ENCODE measurements around the gene C1orf50. TPM values are rescaled to one million over a fixed set of nuclear protein-coding genes. Genes with fewer than 3 reads are reported as not detected.
A peak's percentile ranks its signal among the peaks of the same experiment; 100 is the strongest.

Gene C1orf50
- total RNA-seq, 1 experiment from 2014 or later = 3.8 TPM

DNA sequence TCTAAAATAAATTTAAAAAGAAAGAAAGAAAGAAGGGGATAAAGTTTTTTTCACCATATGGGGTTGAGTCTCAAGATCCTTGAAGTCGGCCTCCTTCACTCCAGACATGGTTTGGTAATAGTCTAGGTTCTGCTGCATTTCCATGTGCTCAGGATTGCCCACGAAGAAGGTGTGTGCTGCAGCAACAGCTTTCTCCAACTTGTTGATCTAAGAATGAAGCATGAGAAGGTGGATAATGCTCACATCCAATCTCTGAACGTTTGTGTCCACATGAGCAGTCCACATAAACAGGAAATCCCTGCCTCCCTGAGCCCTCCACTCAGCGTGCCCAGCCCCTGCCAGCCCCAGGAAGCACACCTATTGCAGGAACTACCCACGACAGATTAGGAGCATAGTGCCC lies 4.8 kb upstream of the C1orf50 start:
- Histone ChIP-seq H3K4me3 (no peak overlapping the region), H3K9me3 (replicated peaks) (no peaks in the 10 kb centered on the region), H3K27me3 (no peaks in the 10 kb centered on the region), H3K36me3 (peaks cover 11% of the 10 kb centered on the region; the same call in 1 of the 2 replicates), H3K27ac (no peak overlapping the region), H3K4me1 (peaks cover 4% of the 10 kb centered on the region; the same call in 1 of the 2 replicates)
- no peak for DNase-seq

DNA sequence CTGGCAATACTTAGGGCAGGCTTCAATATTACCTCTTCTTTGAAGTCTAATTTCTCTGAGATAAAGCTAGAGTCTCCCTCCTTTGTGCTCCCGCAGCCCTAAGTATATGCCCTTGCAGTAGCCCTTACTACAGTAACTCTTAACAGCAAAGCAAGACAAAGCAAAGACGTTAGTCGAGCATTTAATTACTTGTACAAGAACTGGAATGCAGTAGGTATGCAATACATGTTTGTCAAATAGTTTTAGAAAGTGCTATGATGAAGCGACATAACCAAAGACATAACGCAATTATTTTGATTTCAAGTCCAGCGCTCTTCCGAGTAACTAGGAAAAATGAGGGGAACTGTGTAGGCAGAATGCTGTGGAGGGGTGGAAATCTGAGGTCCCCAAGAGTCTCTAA lies 1.8 kb upstream of the C1orf50 start:
- Histone ChIP-seq H3K36me3 (peaks cover 6% of the 10 kb centered on the region; the same call in 1 of the 2 replicates), H3K27ac (no peak overlapping the region), H3K4me1 (peaks cover 10% of the 10 kb centered on the region), H3K4me3 (peak overlapping the region; percentile 84), H3K27me3 (no peaks in the 10 kb centered on the region), H3K9me3 (replicated peaks) (no peaks in the 10 kb centered on the region)
- DNase-seq = no peak

DNA sequence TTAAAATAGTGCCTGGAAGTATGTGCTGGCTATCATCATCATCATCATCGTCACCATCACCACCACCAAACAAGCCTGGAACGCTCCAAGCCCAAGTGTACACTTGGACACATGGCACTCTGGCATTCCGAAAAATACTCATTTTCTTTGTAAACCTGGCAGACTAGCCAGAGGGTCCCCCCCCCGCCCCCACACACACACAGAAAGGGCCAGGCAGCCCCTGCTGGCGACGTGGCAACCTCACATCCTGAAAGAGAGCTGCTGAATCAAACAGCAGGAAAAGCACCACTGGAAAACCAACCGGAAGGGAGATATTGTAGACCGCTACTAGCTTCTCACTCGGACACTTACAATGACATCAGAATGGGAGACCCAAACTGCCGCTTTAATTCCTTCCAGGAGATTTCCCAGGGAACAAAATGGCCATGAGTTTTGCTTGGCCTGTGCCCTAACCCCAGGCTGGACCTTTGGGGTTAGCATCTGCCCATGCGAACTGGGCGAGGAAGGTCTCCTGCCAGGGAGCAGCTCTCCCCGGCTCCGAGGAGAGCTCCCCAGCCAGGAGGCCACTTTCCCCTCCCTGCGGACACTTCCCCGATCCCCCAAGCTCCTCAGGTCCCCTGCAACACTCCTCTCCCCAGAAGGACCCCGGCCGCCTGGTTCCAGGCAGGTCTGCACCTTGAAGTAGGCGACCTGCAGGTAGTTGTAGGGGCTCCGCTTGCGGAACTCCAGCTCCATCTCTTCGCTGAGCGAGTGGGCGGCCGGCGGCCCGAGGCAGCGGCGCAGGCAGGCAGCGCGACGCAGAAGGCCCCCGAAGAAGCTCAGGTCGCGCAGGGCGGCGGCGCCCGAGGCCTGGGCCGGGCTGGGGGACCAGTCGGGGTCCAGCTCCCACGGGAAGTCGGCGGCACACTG lies 963 bp upstream of the C1orf50 start:
- Histone ChIP-seq H3K27ac (peak overlapping the region; percentile 7; the same call in 1 of the 2 replicates), H3K36me3 (0 out of 2 replicates have a peak, but pooled peaks cover 6% of the 10 kb centered on the region), H3K27me3 (no peaks in the 10 kb centered on the region), H3K4me3 (peak overlapping the region; percentile 84), H3K9me3 (replicated peaks) (no peaks in the 10 kb centered on the region), H3K4me1 (peaks cover 10% of the 10 kb centered on the region)
- peak; percentile 76 to 85 for DNase-seq

DNA sequence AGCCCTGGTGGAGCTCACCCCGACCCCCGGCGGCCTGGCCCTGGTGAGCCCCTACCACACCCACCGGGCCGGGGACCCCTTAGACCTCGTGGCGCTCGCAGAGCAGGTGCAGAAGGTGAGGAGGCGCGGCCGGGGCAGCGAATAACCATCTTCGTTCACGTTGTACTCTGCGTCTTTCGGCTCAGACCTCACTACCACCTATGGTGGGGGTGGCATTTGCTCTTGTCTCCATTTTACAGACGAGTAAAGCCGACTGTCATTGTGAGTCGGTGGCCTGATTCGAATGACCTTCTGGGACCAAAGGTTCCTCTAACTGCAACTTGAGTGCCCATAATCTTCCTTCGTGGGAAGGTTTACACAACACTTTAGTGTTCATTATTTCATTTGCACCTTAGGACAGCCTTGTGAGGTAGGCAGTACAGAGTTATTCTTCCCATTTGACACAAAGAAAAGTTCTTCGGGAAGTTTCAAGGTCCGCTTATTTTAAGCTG lies 506 bp downstream of the C1orf50 start:
- Histone ChIP-seq H3K27ac (peak overlapping the region; percentile 42), H3K9me3 (replicated peaks) (no peaks in the 10 kb centered on the region), H3K27me3 (no peaks in the 10 kb centered on the region), H3K4me1 (peaks cover 10% of the 10 kb centered on the region), H3K4me3 (peak overlapping the region; percentile 84), H3K36me3 (no peaks in the 10 kb centered on the region)
- DNase-seq = no peak

DNA sequence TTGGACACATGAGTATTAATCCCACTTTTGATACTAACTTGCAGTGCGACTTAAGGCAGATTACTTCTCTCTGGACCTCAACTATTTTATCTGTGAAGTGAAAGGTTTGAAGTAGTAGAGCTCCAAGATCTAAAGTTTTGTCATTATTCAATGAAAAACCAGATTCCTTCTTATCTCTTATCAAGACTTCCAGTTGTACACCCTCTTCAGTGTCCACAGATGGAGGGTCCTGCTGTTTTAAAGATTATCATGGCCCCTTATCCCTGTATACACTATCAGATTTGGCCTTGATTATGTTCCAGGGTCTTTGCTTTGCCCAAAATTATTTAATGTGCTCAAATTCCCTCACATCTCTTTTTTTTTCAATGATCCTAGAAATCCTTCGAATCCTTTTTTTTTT lies 1.1 kb downstream of the C1orf50 start:
- no peaks in the 10 kb centered on the region for H3K9me3 ChIP-seq (replicated peaks)
- no peak for DNase-seq
- H3K36me3 ChIP-seq = no peaks in the 10 kb centered on the region
- no peak overlapping the region for H3K27ac ChIP-seq
- no peaks in the 10 kb centered on the region for H3K27me3 ChIP-seq
- H3K4me1 ChIP-seq = peaks cover 10% of the 10 kb centered on the region
- H3K4me3 ChIP-seq = peak overlapping the region; percentile 84

DNA sequence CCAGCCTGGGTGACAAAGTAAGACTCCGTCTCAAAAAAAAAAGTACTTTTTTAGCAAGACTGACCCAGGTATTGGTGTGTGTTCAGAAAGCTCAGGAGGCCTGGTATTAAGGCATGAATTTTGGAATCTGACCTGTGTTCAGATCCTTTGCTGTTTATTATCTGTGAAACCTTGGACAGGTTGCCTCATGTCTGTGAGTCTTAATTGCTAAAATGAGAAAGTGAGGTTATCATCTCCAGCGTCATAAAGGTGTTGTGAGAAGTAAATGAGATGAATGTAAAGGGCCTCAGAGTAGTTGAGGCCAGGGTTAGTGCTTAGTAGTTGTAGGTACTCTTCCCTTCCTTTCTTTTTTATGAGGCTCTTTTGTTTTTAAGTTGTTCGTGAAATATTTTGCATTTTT lies 2.8 kb downstream of the C1orf50 start:
- Histone ChIP-seq H3K27ac (no peak overlapping the region), H3K4me1 (peaks cover 10% of the 10 kb centered on the region), H3K27me3 (no peaks in the 10 kb centered on the region), H3K4me3 (no peak overlapping the region), H3K9me3 (replicated peaks) (no peaks in the 10 kb centered on the region), H3K36me3 (peaks cover 10% of the 10 kb centered on the region)
- DNase-seq = no peak

DNA sequence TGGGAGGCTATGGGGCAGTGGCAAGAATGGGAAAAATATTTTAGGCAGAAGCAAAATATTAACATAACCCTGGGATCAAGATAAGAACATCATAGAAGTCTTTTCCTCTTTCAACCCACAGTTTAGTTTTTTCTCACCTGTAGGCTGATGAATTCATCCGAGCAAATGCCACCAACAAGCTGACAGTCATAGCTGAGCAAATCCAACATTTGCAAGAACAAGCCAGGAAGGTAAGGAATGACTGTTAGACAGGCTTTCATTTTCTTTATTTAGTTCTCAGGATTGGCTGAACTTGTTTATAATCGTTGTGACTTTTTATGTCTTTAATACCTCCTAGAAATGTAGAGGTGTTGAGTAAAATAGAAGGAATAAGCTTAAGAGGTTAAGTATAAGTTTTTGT lies 6.4 kb downstream of the C1orf50 start:
- Histone ChIP-seq H3K27me3 (no peaks in the 10 kb centered on the region), H3K4me3 (no peak overlapping the region), H3K9me3 (replicated peaks) (no peaks in the 10 kb centered on the region), H3K27ac (no peak overlapping the region), H3K4me1 (no peaks in the 10 kb centered on the region; the same call in 1 of the 2 replicates), H3K36me3 (peaks cover 26% of the 10 kb centered on the region)
- DNase-seq = no peak

DNA sequence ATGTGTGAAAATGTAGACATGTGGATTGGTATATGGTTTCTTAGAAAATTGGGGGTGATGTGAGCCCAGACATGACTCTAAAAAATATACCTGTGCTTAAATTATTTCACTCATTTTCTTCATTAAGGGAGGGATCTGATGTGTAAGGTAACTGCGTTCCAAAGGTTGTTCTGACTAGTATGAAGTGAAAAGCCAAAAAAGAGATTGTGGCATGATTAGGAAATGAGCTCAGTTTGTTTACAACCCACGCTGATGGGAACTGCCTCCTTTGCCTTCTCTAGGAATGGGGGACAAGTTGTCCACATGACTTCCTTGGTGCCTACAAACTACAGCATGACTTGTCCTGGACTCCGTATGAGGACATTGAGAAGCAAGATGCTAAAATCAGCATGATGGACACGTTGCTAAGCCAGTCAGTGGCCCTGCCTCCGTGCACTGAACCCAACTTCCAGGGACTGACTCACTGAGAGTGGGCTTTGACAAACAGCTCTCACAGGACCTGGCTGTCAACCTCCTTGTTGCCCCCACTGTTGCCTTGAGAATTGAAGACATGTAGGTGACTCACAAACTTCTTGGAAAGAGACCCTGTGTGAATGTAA lies 8.0 kb downstream of the C1orf50 start:
- no peaks in the 10 kb centered on the region for H3K4me1 ChIP-seq
- H3K9me3 ChIP-seq (replicated peaks) = no peaks in the 10 kb centered on the region
- H3K36me3 ChIP-seq = peaks cover 30% of the 10 kb centered on the region
- DNase-seq = no peak
- H3K4me3 ChIP-seq = no peak overlapping the region
- no peak overlapping the region for H3K27ac ChIP-seq
- H3K27me3 ChIP-seq = no peaks in the 10 kb centered on the region

DNA sequence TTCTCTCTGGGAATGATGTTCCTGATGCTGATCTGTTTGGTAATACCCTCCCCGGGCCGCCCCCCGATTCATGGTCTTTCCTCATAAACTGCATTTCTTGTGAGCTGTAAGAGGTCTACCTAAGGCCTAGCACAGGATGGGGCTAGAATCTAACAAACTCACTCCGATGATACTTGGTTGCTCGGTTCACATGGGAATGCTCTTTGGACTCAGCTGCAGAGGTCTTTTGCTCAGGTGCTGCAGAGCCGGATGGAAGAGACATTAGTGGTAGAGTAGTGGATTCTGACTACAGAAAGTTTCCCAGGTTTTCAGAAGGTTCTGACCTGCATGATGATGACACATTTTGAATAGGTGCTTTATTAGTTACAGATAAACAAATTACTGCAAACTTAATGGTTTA lies 9.5 kb downstream of the C1orf50 start:
- no peaks in the 10 kb centered on the region for H3K4me1 ChIP-seq
- H3K4me3 ChIP-seq = no peak overlapping the region
- H3K27me3 ChIP-seq = no peaks in the 10 kb centered on the region
- no peak overlapping the region for H3K27ac ChIP-seq
- peaks cover 30% of the 10 kb centered on the region for H3K36me3 ChIP-seq
- H3K9me3 ChIP-seq (replicated peaks) = no peaks in the 10 kb centered on the region
- DNase-seq = no peak

DNA sequence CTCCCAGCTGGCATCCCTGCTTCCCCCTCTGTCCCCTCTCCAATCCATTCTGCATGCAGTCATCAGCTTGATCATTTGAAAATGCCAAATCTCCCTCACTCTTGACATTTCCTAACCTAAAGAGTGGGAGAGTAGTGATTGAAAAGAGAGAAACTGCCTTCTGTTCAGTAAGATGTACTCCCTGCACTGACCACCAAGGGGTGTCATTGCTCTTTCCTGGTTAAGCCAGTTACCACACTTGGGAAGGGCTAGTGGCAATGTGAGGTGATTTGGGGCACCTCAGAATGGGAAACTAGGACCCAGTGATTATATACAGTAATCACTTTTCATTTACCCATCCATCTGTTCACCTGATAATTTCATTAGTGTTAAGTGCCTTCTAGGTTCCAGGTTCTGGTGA lies 10.8 kb downstream of the C1orf50 start:
- Histone ChIP-seq H3K27me3 (no peaks in the 10 kb centered on the region), H3K4me1 (no peaks in the 10 kb centered on the region), H3K4me3 (no peak overlapping the region), H3K9me3 (replicated peaks) (no peaks in the 10 kb centered on the region), H3K36me3 (peaks cover 33% of the 10 kb centered on the region), H3K27ac (no peak overlapping the region)
- DNase-seq = peak; percentile 53 to 74

DNA sequence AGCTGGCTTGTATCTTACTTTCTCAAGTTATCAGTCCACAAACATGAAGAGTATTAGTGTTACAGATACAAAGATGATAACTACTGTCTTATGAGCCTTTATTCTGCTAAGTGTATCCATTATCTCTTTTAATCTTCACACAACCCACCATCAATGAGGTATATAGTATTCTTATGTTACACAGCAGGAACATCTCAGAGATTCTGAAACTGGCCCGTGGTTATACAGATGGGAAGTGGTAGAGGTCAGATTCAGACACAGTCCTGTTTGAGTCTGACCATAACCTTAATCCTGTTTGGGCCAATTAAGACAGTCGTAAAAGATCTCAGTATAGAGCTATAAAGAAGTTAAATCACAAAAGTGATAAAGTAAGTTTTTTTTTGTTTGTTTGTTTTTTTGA lies 12.7 kb downstream of the C1orf50 start:
- H3K9me3 ChIP-seq (replicated peaks) = no peaks in the 10 kb centered on the region
- peaks cover 26% of the 10 kb centered on the region for H3K36me3 ChIP-seq
- H3K4me1 ChIP-seq = no peaks in the 10 kb centered on the region
- no peak overlapping the region for H3K27ac ChIP-seq
- no peak overlapping the region for H3K4me3 ChIP-seq
- no peak for DNase-seq
- no peaks in the 10 kb centered on the region for H3K27me3 ChIP-seq

DNA sequence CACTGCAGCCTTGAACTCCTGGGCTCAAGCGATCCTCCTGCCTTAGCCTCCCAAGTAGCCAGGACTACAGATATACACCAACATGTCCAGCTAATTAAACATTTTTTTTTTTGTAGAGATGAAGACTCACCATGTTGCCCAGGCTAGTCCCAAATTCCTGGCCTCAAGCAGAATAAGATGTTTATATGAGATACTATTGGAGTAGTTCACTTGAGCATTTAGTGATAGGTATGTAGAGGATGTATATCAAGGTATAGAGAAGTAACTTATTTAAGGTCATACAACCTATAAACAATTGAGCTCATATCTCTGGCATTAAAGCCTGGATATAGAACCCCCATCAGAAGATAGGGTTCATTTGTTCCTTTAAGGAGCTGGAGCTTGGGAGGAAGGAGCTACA lies 13.1 kb downstream of the C1orf50 start:
- Histone ChIP-seq H3K9me3 (replicated peaks) (no peaks in the 10 kb centered on the region), H3K27me3 (no peaks in the 10 kb centered on the region), H3K27ac (no peak overlapping the region), H3K4me1 (no peaks in the 10 kb centered on the region), H3K4me3 (no peak overlapping the region), H3K36me3 (peaks cover 22% of the 10 kb centered on the region)
- no peak for DNase-seq

DNA sequence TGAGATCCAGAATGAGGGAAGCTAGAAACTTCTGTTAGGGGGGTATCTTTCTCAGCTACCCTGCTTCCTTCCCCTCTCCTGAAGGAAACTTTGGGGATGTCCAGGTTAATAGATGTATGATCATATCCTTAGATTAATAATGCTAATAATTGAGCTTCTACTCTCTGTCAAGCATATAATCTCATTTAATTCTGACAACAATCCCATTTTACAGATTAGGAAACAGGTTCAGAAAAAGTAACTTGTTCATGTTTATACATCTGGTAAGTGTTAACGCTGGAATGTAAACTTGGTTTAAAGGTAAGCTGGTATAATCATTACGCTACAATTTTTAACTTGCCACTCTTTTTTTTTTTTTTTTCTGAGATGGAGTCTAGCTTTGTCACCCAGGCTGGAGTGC lies 16.0 kb downstream of the C1orf50 start:
- Histone ChIP-seq H3K4me3 (no peak overlapping the region), H3K27ac (no peak overlapping the region), H3K9me3 (replicated peaks) (no peaks in the 10 kb centered on the region), H3K27me3 (no peaks in the 10 kb centered on the region), H3K36me3 (peaks cover 11% of the 10 kb centered on the region), H3K4me1 (no peaks in the 10 kb centered on the region)
- DNase-seq = no peak

DNA sequence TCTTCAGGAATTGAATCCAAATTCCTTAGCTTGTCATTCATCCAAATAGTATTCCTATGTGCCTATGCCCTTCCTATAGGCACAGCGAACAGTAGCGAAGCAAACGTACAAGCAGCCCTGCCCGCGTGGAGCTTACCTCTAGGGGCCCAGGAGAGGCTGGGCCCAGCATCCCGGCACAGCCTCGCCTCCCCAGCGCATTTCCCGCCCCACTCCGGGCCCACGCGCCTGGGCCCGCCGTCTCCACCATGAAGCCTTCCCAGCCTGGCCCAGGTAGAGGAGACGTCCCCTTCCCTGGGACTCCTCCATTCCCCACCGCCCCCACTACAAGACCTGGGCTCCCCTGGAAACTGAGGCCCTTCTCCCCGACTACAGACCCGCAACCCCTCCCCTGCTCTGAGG lies 17.5 kb downstream of the C1orf50 start:
- H3K27ac ChIP-seq = no peak overlapping the region
- no peak overlapping the region for H3K4me3 ChIP-seq
- H3K9me3 ChIP-seq (replicated peaks) = no peaks in the 10 kb centered on the region
- H3K36me3 ChIP-seq = peaks cover 9% of the 10 kb centered on the region
- H3K4me1 ChIP-seq = no peaks in the 10 kb centered on the region
- H3K27me3 ChIP-seq = no peaks in the 10 kb centered on the region
- no peak for DNase-seq

DNA sequence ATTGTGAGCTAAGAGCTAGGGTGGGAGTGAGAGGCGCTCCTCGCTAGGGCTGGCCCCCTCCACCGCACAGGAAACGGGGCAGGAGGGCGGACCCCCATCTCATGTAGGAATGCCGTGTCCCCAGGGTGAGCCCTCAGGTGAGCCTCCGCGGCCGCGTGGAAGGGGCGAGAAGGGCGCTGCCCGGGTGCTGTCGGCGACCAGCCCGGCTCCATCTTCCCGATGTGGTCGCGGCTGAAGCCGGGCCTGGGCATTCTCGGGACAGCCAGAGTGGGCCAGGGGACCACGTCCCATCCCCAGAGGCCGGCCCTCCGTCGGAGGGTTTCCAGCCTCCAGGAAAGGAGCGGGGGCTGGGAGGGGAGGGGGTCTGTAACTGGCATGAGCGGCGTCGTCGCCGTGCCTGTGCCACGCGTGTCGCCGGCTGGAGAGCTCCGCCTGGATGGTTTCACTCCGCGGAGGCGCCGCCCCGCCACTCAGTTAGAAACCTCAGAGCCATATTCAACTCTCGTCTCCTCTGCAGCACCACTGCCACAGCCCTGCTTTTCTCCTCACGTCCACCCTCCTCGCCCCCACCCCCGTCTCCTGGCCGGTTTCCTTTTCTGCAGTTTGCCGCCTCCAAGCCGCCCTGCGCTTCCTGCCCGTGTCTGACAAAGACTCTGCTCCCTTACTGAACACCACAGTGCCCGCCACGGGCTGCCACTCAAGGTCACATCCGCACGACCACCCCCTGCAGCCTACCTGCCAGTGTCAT lies 18.1 kb downstream of the C1orf50 start, which contains the start of gene TMEM269:
TMEM269 (plus strand) TSS at position 46 of the 748 bp plus-strand sequence. CDS start 4,903 bp downstream, outside the sequence.
- no peaks in the 10 kb centered on the region for H3K4me1 ChIP-seq
- no peak within 1 kb of the TSS for H3K4me3 ChIP-seq
- H3K9me3 ChIP-seq (replicated peaks) = no peaks in the 10 kb centered on the region
- H3K27me3 ChIP-seq = no peaks in the 10 kb centered on the region
- DNase-seq = no peak
- no peak within 1 kb of the TSS for H3K27ac ChIP-seq
- H3K36me3 ChIP-seq = peaks cover 6% of the 10 kb centered on the region
